ENCODE results near the gene SAA4.
"Not testable (repeated sequence)": the region's sequence is repeated elsewhere in the genome, so short reads cannot be mapped to it uniquely, and the experiment has no call there.

Gene SAA4

GRCh38 chr11:18247191-18247581 is 10.6 kb upstream of the SAA4 start:
- intact Hi-C loops (cut with DNase I); DNase-seq: not testable (repeated sequence)

- DNase-seq; intact Hi-C loops (cut with DNase I): not testable (repeated sequence)
Measured at GRCh38 chr11:18246379-18247190, 10.0 kb upstream of the SAA4 start.

GRCh38 chr11:18245396-18245795 is 8.8 kb upstream of the SAA4 start:
- intact Hi-C loops (cut with DNase I), result no loop called here
- DNase-seq, result no peak

DNA sequence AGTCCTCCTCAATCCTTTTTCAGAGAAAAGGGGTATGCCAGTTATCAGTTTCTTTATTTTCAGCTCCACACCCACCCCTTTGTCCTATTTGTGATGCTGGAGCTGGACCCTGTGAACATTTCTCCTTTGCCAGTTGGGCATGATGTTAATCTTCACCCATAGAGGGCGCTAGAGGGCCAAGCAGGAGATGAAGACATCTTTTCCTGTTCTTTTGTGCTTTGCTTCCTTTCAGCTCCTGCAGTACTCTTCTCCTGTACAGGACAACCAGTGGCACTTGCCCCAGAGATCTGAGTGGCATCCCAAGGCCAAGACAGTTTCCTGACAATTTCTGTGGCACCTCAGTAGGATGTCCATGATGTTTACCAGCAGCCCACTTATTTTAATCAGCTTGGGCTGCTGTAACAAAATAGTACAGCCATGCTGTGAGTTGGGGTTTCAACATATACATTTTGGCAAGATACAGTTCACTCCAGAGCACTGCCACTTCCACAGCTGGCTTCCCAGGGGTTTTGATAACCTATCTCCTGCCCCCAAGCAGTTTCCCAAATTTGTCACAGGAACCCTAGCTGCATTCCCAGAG is 7.3 kb upstream of the SAA4 start:
- intact Hi-C loops (cut with DNase I), result no loop called here
- DNase-seq, result peak in 3 of 10 donors; percentile 19 to 39 (median 23)

GRCh38 chr11:18239655-18240054 is 3.1 kb upstream of the SAA4 start:
- intact Hi-C loops (cut with DNase I), result no loop called here
- DNase-seq, result no peak

DNA sequence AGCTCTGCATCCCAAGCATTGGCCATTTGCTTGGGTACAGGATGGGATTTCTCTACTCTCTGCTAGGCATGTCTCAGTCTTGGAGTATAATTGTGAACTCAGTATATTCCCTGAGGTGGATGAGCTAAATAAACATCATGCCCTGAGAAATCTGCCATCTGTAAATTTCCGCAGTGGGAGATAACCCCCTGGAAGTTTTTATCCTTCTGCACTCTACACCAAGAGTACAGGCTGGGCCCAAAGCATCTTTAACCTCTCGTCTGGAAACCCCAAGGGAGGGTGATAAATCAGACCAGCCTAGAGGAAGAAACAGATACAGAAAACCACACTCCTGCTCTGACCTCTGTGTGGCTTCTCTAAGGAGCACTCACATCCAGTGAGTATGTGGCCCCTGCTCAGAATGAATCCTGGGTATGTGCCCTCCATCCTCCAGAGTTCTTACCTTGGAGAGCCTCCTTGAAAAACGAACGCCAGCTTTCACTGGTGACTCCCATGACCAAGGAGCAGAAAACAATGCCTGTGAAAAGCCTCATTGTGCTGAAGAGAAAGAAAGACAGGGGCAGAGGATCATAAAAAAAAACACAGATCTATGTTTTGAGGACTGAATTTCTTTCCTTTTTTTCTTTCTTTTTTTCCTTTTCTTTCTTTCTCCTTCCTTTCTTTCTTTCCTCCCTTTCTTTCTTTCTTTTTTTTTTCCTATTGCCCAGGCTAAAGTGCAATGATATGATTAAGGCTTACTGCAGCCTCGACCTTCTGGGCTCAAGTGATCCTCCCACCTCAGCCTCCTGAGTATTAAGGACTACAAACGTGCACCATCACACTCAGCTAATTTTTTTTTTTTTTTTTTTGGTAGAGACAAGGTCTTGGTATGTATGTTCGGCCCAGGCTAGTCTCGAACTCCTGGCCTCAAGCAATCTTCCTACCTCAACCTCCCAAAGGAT is 938 bp downstream of the SAA4 start:
- no peak for DNase-seq
- intact Hi-C loops (cut with DNase I), result no loop called here

GRCh38 chr11:18233912-18234311 is 2.7 kb downstream of the SAA4 start:
- DNase-seq, result no peak
- intact Hi-C loops (cut with DNase I), result no loop called here

GRCh38 chr11:18230859-18231258 is 5.7 kb downstream of the SAA4 start:
- intact Hi-C loops (cut with DNase I), result no loop called here
- no peak for DNase-seq

DNA sequence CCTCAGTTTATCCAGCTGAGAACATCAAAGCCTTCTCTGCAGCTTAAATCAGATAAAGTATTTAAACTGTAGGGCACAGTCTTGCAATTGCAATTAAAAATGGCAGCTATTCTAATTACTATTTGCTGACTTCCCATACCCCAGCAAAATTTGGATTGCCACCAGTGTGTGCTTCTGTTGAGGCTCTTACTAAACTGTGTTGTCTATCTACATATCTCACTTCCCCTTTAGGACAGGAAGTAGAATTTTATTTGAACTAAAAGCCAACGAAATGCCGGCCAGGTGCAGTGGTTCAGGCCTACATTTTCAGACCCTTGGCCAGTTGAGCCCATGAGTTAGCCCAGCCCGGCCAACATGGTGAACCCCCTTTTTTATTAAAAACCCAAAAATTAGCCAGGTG is 7.1 kb downstream of the SAA4 start:
- DNase-seq, result no peak
- intact Hi-C loops (cut with DNase I), result no loop called here

GRCh38 chr11:18225913-18226312 is 10.7 kb downstream of the SAA4 start:
- no peak for DNase-seq
- intact Hi-C loops (cut with DNase I), result no loop called here

GRCh38 chr11:18223591-18224387 is 12.8 kb downstream of the SAA4 start:
- DNase-seq, result no peak
- intact Hi-C loops (cut with DNase I), result no loop called here

DNA sequence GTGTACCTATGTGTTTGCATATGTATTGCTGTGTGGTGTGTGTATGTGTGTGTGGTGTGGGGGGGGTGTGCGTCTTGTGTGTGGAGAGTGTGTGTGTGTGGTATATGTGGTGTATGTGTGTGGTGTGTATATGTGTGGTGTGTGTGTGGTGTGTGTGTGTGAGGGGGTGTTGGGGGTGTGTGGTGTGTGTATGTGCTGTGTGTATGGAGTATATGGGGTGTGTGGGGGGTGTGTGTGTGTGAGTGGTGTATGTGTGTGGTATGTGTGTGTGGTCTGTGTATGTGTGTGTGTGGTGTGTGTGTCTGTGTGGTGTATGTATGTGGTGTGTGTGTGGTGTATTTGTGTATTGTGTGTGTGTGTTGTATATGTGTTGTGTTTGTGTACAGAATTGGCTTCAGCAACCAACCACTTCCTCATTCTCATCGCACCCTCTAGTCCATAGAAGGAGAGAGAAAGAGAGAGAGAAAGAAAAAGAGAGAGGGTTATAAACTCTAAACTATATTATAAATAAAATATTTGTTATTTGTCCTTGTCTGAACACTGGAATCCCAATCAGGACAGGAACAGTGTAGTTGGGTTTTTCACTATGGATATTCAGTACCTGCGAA is 13.7 kb downstream of the SAA4 start:
- no peak for DNase-seq
- intact Hi-C loops (cut with DNase I), result no loop called here

GRCh38 chr11:18221274-18221876 is 15.2 kb downstream of the SAA4 start:
- intact Hi-C loops (cut with DNase I), result no loop called here
- DNase-seq, result no peak

GRCh38 chr11:18209058-18209457 is 27.5 kb downstream of the SAA4 start:
- intact Hi-C loops (cut with DNase I), result no loop called here
- no peak for DNase-seq

- no peak for DNase-seq
- intact Hi-C loops (cut with DNase I), result no loop called here
Measured at GRCh38 chr11:18204771-18205170, 31.8 kb downstream of the SAA4 start.

DNA sequence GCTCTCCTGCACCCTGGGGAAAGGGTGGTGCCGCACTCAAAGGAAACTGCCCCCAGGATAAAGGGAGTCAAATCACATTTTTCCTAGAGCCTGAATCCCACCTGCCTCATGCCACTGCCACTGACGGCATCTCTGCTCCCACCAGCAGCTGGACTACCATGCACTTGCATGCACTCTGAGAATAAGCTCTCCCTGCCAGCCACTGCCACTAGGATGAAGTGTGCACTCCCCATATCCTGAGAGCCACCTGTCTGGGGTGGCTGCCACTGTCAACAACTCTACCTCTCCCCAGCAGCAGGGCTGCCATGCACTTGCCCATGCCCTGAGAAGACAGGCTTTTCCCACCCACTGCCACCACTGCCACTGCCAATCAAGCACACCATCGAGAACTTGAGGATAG is 32.4 kb downstream of the SAA4 start:
- no peak for DNase-seq
- intact Hi-C loops (cut with DNase I), result no loop called here

DNA sequence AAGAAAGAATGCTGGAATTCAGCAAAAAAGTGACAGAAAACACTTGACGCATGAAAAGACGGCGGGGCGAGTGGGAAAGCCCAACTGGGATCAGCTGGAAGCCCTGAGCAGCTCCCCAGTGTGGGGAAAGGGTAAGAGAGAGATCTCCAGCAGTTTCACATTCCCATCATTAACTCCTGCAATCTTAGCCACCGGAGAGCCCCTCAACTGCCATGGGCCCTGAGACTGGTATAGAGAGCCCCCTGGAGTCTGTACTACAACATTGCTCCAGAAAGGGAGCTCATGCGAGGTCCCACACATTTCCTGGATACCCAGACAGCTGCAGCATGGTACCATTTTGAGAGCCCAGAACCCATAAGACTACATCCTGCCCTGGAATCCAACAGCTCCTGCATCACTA is 32.9 kb downstream of the SAA4 start:
- DNase-seq, result no peak
- intact Hi-C loops (cut with DNase I), result no loop called here

- intact Hi-C loops (cut with DNase I), result not testable (repeated sequence)
Measured at GRCh38 chr11:18197738-18198137, 38.9 kb downstream of the SAA4 start.

GRCh38 chr11:18196532-18196931 is 40.1 kb downstream of the SAA4 start:
- intact Hi-C loops (cut with DNase I), result no loop called here
- no peak for DNase-seq

More at GRCh38 chr11:18197738-18198137, 38.9 kb downstream of the SAA4 start:
- not testable (repeated sequence) for DNase-seq

- DNase-seq, result no peak
- intact Hi-C loops (cut with DNase I), result no loop called here
Measured at GRCh38 chr11:18193010-18193409, 43.6 kb downstream of the SAA4 start.

All from posterior cingulate gyrus (tissue), 11 donors.